Nephron (organoid): ENCODE data around the gene MKI67.

Experiments used
- H3K27ac Mint-ChIP-seq, 3 experiments: 2 replicates each; pipeline ENCODE4 v1.8.0; 2020; ENCODE audit warnings: mixed read lengths in 3 of 3, mild to moderate bottlenecking in 2 of 3, moderate library complexity in 1 of 3
- H3K27me3 Mint-ChIP-seq: 2 replicates; pipeline ENCODE4 v1.8.0; 2021; ENCODE audit warnings: low read depth, mild to moderate bottlenecking, moderate library complexity, mixed read lengths
- H3K36me3 Mint-ChIP-seq: 2 replicates; pipeline ENCODE4 v1.8.0; 2020; ENCODE audit warnings: low read depth, mixed read lengths
- H3K4me1 Mint-ChIP-seq: 2 replicates; pipeline ENCODE4 v1.8.0; 2020; ENCODE audit warnings: mixed read lengths
- H3K4me3 Mint-ChIP-seq, 3 experiments: 2 replicates each; pipeline ENCODE4 v1.8.0; 2020; ENCODE audit warnings: mild to moderate bottlenecking in 3 of 3, mixed read lengths in 3 of 3, moderate library complexity in 2 of 3
- H3K9me3 Mint-ChIP-seq: 2 replicates; pipeline ENCODE4 v1.8.0; 2020; ENCODE audit warnings: mixed read lengths
- CTCF ChIP-seq, 3 experiments: fragments of 200-600 bp; sonication (generic); IDR thresholded peaks; one replicate each; pipeline ENCODE4 v1.5.0; 2021; ENCODE audit warnings: antibody characterized with exemption in 3 of 3; ENCODE audit not compliant: unreplicated experiment in 3 of 3

Gene MKI67

GRCh38 chr10:128066870-128067382 lies 59.3 kb downstream of the MKI67 start:
- no peak for TF ChIP-seq CTCF (IDR thresholded peaks at IDR 0.05; ENCODE audit: unreplicated experiment in 3 of 3)
- Mint-ChIP-seq H3K36me3 (peaks cover 9% of the 10 kb centered on the region), H3K9me3 (no peaks in the 10 kb centered on the region), H3K27ac (no peak overlapping the region), H3K4me3 (no peak overlapping the region), H3K4me1 (peaks cover 20% of the 10 kb centered on the region), H3K27me3 (peaks cover 13% of the 10 kb centered on the region)

GRCh38 chr10:128065881-128066534 lies 60.2 kb downstream of the MKI67 start:
- no peaks in the 10 kb centered on the region for H3K9me3 Mint-ChIP-seq
- TF ChIP-seq CTCF (IDR thresholded peaks at IDR 0.05; ENCODE audit: unreplicated experiment in 3 of 3), result no peak
- no peak overlapping the region for H3K27ac Mint-ChIP-seq
- no peak overlapping the region for H3K4me3 Mint-ChIP-seq
- H3K27me3 Mint-ChIP-seq, result peaks cover 13% of the 10 kb centered on the region
- peaks cover 9% of the 10 kb centered on the region for H3K36me3 Mint-ChIP-seq
- peaks cover 22% of the 10 kb centered on the region for H3K4me1 Mint-ChIP-seq

- H3K9me3 Mint-ChIP-seq, result no peaks in the 10 kb centered on the region
- H3K36me3 Mint-ChIP-seq, result peaks cover 9% of the 10 kb centered on the region
- H3K27ac Mint-ChIP-seq, result no peak overlapping the region
- H3K27me3 Mint-ChIP-seq, result peaks cover 13% of the 10 kb centered on the region
- TF ChIP-seq CTCF (IDR thresholded peaks at IDR 0.05; ENCODE audit: unreplicated experiment in 3 of 3), result no peak
- no peak overlapping the region for H3K4me3 Mint-ChIP-seq
- peaks cover 22% of the 10 kb centered on the region for H3K4me1 Mint-ChIP-seq
Observed at GRCh38 chr10:128064970-128065580, 61.1 kb downstream of the MKI67 start.

- TF ChIP-seq CTCF (IDR thresholded peaks at IDR 0.05; ENCODE audit: unreplicated experiment in 3 of 3), result no peak
- H3K27ac Mint-ChIP-seq, result no peak overlapping the region
- peaks cover 11% of the 10 kb centered on the region for H3K27me3 Mint-ChIP-seq
- H3K4me3 Mint-ChIP-seq, result no peak overlapping the region
- H3K9me3 Mint-ChIP-seq, result no peaks in the 10 kb centered on the region
- peaks cover 22% of the 10 kb centered on the region for H3K4me1 Mint-ChIP-seq
- H3K36me3 Mint-ChIP-seq, result peaks cover 9% of the 10 kb centered on the region
Observed at GRCh38 chr10:128064108-128064969, 61.9 kb downstream of the MKI67 start.

- Mint-ChIP-seq H3K27ac (peak overlapping the region in 1 of 3 experiments; percentile 40), H3K4me1 (peaks cover 22% of the 10 kb centered on the region), H3K9me3 (no peaks in the 10 kb centered on the region), H3K36me3 (peaks cover 9% of the 10 kb centered on the region), H3K4me3 (no peak overlapping the region), H3K27me3 (peaks cover 9% of the 10 kb centered on the region)
- no peak for TF ChIP-seq CTCF (IDR thresholded peaks at IDR 0.05; ENCODE audit: unreplicated experiment in 3 of 3)
Observed at GRCh38 chr10:128063736-128064107, 62.5 kb downstream of the MKI67 start.
